Endothelial cell of umbilical vein (primary cell): Measurements from ENCODE around the gene PTAFR. TPM values are rescaled to one million over a fixed set of nuclear protein-coding genes. Genes with fewer than 3 reads are reported as not detected.

ENCODE experiments used
- BruUV-seq: library from RNA; stranded (reverse); fragments of 400-500 nt; replicated peaks from 2 replicates; lab custom pipeline; 2021; lab: Mats Ljungman, UMichigan
- CTCF ChIA-PET: fragments of 300-600, 350-600 bp; sonication (Branson Sonifier 250); formaldehyde crosslinking; loops from one replicate; lab custom pipeline; 2021; ENCODE audit warnings: antibody characterized with exemption, inconsistent platforms; lab: Charles Lee
- POLR2A ChIA-PET: fragments of 300-600, 350-600 bp; sonication (Branson Sonifier 250); formaldehyde crosslinking; loops from one replicate; lab custom pipeline; 2021; ENCODE audit warnings: antibody characterized with exemption, inconsistent platforms; lab: Charles Lee
- DNase-seq: peaks from one replicate; pipeline ENCODE4 v3.0.0-alpha.2; 2011; ENCODE audit warnings: low read depth, low spot score
- FAIRE-seq: peaks from 2 replicates; lab custom pipeline; 2011; peaks lifted over from hg19 to GRCh38; lab: Jason Lieb, UNC
- H2AFZ ChIP-seq: 2 replicates; pipeline ENCODE4 v1.6.0; 2012; ENCODE audit warnings: low read depth, low read length, control low read depth, inconsistent platforms
- H3K27ac ChIP-seq: 2 replicates; pipeline ENCODE4 v1.5.1; 2011; ENCODE audit warnings: low read depth, mild to moderate bottlenecking, control low read depth, low read length, moderate library complexity; ENCODE audit not compliant: insufficient read depth
- H3K27me3 ChIP-seq, 2 experiments: 2 replicates each; pipeline versions ENCODE4 v1.6.0 to v1.6.1; 2011; ENCODE audit warnings: low read length in 2 of 2, mixed read lengths in 1 of 2; ENCODE audit not compliant: control insufficient read depth in 2 of 2, insufficient read depth in 2 of 2
- H3K36me3 ChIP-seq, 2 experiments: 2 replicates in 1 of 2; 3 replicates in 1 of 2; pipeline ENCODE4 v1.5.1; 2011; ENCODE audit warnings: low read length in 2 of 2, mild to moderate bottlenecking in 1 of 2, moderate library complexity in 1 of 2; ENCODE audit not compliant: control insufficient read depth in 2 of 2, insufficient read depth in 2 of 2; ENCODE audit errors: extremely low read depth in 1 of 2
- H3K4me1 ChIP-seq: 3 replicates; pipeline ENCODE4 v1.5.1; 2011; ENCODE audit warnings: mild to moderate bottlenecking, low read length; ENCODE audit not compliant: control insufficient read depth, insufficient read depth; ENCODE audit errors: extremely low read depth
- H3K4me2 ChIP-seq: 2 replicates; pipeline ENCODE4 v1.6.1; 2011; ENCODE audit warnings: low read length, control low read depth, mixed read lengths; ENCODE audit not compliant: insufficient read depth
- H3K4me3 ChIP-seq, 3 experiments: fragments of 200-600 bp in 1 of 3; sonication (generic), shearing (Covaris generic) in 1 of 3; replicated peaks in 1 of 3; 2 replicates each; pipeline ENCODE4 v1.5.1; 2011 to 2016; ENCODE audit warnings: control low read depth in 3 of 3, low read length in 3 of 3, mild to moderate bottlenecking in 2 of 3, inconsistent platforms in 1 of 3, low read depth in 1 of 3, moderate library complexity in 1 of 3; ENCODE audit not compliant: insufficient read depth in 1 of 3
- H3K79me2 ChIP-seq: 2 replicates; pipeline ENCODE4 v1.6.0; 2012; ENCODE audit warnings: low read length, inconsistent platforms; ENCODE audit not compliant: control insufficient read depth, insufficient read depth
- H3K9ac ChIP-seq: replicated peaks from 2 replicates; pipeline ENCODE3; 2011; ENCODE audit warnings: low read length, control low read depth; ENCODE audit not compliant: insufficient read depth; ENCODE audit errors: extremely low read depth
- H3K9me1 ChIP-seq: replicated peaks from 3 replicates; pipeline ENCODE4 v1.6.0; 2011; ENCODE audit warnings: mild to moderate bottlenecking, low read length; ENCODE audit not compliant: control insufficient read depth, insufficient read depth; ENCODE audit errors: extremely low read depth
- H3K9me3 ChIP-seq: replicated peaks from 2 replicates; pipeline ENCODE4 v1.5.1; 2012; ENCODE audit warnings: low read length, inconsistent platforms; ENCODE audit not compliant: control insufficient read depth, insufficient read depth
- H4K20me1 ChIP-seq: replicated peaks from 2 replicates; pipeline ENCODE3; 2011; ENCODE audit warnings: mild to moderate bottlenecking, low read length; ENCODE audit not compliant: control insufficient read depth, insufficient read depth; ENCODE audit errors: extremely low read depth
- EZH2 ChIP-seq: IDR thresholded peaks from 2 replicates; pipeline ENCODE4 v1.6.1; 2012; ENCODE audit warnings: borderline replicate concordance, low read depth, mild to moderate bottlenecking, moderate library complexity, low read length, inconsistent platforms; ENCODE audit not compliant: severe bottlenecking
- FOS ChIP-seq: IDR thresholded peaks from 2 replicates; pipeline ENCODE4 v1.6.1; 2011; ENCODE audit warnings: mild to moderate bottlenecking, low read length, moderate library complexity, borderline replicate concordance; ENCODE audit not compliant: insufficient read depth
- GATA2 ChIP-seq: IDR thresholded peaks from 2 replicates; pipeline ENCODE4 v1.7.0; 2011; ENCODE audit warnings: low read depth, mild to moderate bottlenecking, moderate library complexity, mixed read lengths, low read length; ENCODE audit not compliant: insufficient read length, insufficient read depth
- JUN ChIP-seq: IDR thresholded peaks from 2 replicates; pipeline ENCODE4 v1.6.1; 2011; ENCODE audit warnings: borderline replicate concordance, low read depth; ENCODE audit not compliant: insufficient read length, insufficient read depth
- MYC ChIP-seq: IDR thresholded peaks from one replicate; pipeline ENCODE4 v1.6.1; 2011; ENCODE audit warnings: mild to moderate bottlenecking, low read depth, low read length
- POLR2A ChIP-seq: IDR thresholded peaks from 2 replicates; pipeline ENCODE4 v1.6.1; 2012; ENCODE audit warnings: low read depth, mild to moderate bottlenecking, control low read depth, low read length
- POLR2AphosphoS5 ChIP-seq: IDR thresholded peaks from 2 replicates; pipeline ENCODE4 v1.6.1; 2012; ENCODE audit warnings: low read depth, mild to moderate bottlenecking, control low read depth, low read length, moderate library complexity; ENCODE audit not compliant: insufficient read depth
- dilution Hi-C: fragments of 300-500 bp; cut with MboI; formaldehyde crosslinking; loops from one replicate; pipeline ENCODE4 v1.15.0; 2019; ENCODE audit warnings: low sequenced_read_pairs; ENCODE audit not compliant: extremely low pct_ligation_motif_present
- intact Hi-C: fragments of 100-400 bp; cut with micrococcal nuclease; formaldehyde crosslinking; loops from one replicate; pipeline ENCODE4 v1.10.0; 2022
- polyA plus RNA-seq, 4 experiments: library from polyadenylated mRNA; depleted of rRNA in 3 of 4; stranded (reverse) in 3 of 4; unstranded in 1 of 4; fragments of >200 nt; gene quantifications; 2 replicates each; pipeline versions ENCODE4 v1.2.1 to v1.2.3, GENCODE V29; 2011 to 2012; ENCODE audit warnings: missing spikeins in 1 of 4
- total RNA-seq: library from RNA; stranded (reverse); gene quantifications from 2 replicates; pipeline ENCODE4 v1.2.3, GENCODE V29; 2021
- TF ChIP-seq, protein P1 (sequence below): IDR thresholded peaks from 2 replicates; pipeline ENCODE4 v1.6.1; 2011; ENCODE audit not compliant: insufficient read depth, insufficient read length
- TF ChIP-seq, protein P2 (sequence below), 2 donors: IDR thresholded peaks; 1 replicate in 1 of 2; 2 replicates in 1 of 2; pipeline ENCODE4 v1.5.1; 2011; ENCODE audit warnings: low read length in 2 of 2, mild to moderate bottlenecking in 2 of 2, moderate library complexity in 2 of 2, control low read depth in 1 of 2, inconsistent platforms in 1 of 2, low read depth in 1 of 2; ENCODE audit not compliant: insufficient read depth in 1 of 2; ENCODE audit errors: extremely low read depth in 1 of 2

The PTAFR gene
- total and polyA plus RNA-seq, 2 donors (not counting 3 experiments of a cell fraction or from before 2014, with no cell fraction given) = 0.20 to 0.32 TPM

DNA sequence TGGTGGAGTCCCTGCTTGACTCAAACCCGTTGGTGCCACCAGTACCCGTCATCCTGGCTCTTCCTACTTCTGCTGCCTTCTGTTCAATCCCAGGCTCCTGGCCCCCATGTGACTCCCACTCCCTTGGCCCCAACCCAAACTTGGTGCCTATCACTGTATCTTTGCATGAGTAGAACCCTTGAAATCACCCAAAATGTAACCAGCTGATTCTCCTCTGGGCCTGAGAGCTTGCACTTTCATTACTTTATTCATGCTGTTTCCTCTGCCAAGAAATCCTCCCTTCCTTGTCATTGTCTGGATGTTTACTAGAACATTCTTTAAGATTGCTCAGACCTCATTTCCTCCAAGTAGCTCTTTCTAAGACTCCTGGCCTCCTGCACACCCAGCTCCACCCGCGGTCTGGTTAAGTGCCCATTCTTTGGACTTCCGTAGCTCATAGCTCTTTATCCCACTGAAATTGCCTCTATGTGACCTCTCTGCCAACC is 15.7 kb downstream of the PTAFR start:
- Histone ChIP-seq H4K20me1 (no peaks in the 10 kb centered on the region), H3K4me1 (peaks cover 6% of the 10 kb centered on the region), H3K36me3 (no peaks in the 10 kb centered on the region), H3K9me3 (no peaks in the 10 kb centered on the region), H2AFZ (peak overlapping the region; percentile 90), H3K79me2 (no peaks in the 10 kb centered on the region), H3K9me1 (no peaks in the 10 kb centered on the region), H3K27me3 (no peaks in the 10 kb centered on the region), H3K9ac (peak overlapping the region; percentile 35), H3K4me2 (peak overlapping the region; percentile 49), H3K4me3 (no peak overlapping the region), H3K27ac (peak overlapping the region; percentile 89)
- dilution Hi-C loops (no loop called here), intact Hi-C loops (loop anchor here (1.0 to 5.0 kb wide), 2 partner anchors 49 to 73 kb away; partner anchors contain the start of gene EYA3)
- ChIA-PET POLR2A (interaction anchor here (0.7 to 1.0 kb wide), 3 partner anchors 27 to 421 kb away, joined by 3 to 4 read pairs (median 3); no protein-coding TSS in a partner anchor), CTCF (interaction anchor here (0.9 to 1.9 kb wide), 6 partner anchors 12 to 69 kb away, joined by 3 to 12 read pairs (median 4); no protein-coding TSS in a partner anchor)
- DNase-seq (peak; percentile 89), FAIRE-seq (peak; percentile 96)
- TF ChIP-seq MYC = no peak
- TF ChIP-seq POLR2AphosphoS5 = peak; percentile 70
- TF ChIP-seq, protein P1, sequence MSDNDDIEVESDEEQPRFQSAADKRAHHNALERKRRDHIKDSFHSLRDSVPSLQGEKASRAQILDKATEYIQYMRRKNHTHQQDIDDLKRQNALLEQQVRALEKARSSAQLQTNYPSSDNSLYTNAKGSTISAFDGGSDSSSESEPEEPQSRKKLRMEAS = no peak
- peak; percentile 25 for TF ChIP-seq GATA2
- no peak for TF ChIP-seq EZH2
- TF ChIP-seq FOS = peak; percentile 57
- TF ChIP-seq, protein P2, sequence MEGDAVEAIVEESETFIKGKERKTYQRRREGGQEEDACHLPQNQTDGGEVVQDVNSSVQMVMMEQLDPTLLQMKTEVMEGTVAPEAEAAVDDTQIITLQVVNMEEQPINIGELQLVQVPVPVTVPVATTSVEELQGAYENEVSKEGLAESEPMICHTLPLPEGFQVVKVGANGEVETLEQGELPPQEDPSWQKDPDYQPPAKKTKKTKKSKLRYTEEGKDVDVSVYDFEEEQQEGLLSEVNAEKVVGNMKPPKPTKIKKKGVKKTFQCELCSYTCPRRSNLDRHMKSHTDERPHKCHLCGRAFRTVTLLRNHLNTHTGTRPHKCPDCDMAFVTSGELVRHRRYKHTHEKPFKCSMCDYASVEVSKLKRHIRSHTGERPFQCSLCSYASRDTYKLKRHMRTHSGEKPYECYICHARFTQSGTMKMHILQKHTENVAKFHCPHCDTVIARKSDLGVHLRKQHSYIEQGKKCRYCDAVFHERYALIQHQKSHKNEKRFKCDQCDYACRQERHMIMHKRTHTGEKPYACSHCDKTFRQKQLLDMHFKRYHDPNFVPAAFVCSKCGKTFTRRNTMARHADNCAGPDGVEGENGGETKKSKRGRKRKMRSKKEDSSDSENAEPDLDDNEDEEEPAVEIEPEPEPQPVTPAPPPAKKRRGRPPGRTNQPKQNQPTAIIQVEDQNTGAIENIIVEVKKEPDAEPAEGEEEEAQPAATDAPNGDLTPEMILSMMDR (IDR thresholded peaks at IDR 0.05; ENCODE audit: extremely low read depth in 1 of 2, insufficient read depth in 1 of 2, low read depth in 1 of 2, low read length in 2 of 2) = no peak
- peak; percentile 52 for TF ChIP-seq JUN
- TF ChIP-seq POLR2A = no peak
- no TSS peak for BruUV-seq
